Central memory CD8-positive, alpha-beta T cell (primary cell): ENCODE results near the gene FGD3.

ENCODE experiments used
- ATAC-seq: fragments of 150-1000 bp; cut with Tn5 transposase; replicated peaks from 2 replicates; pipeline ENCODE4 v1.10.0; 2022; ENCODE audit warnings: mild to moderate bottlenecking, moderate FRiP score, moderate number of reproducible peaks; ENCODE audit not compliant: poor library complexity, severe bottlenecking; ENCODE audit errors: extremely low read depth
- DNase-seq, 2 donors: peaks; one replicate each; pipeline ENCODE4 v3.0.0; 2021; ENCODE audit warnings: low spot score in 2 of 2
- H3K27ac Mint-ChIP-seq: one replicate; pipeline ENCODE4 v1.8.0; 2022; ENCODE audit warnings: low read depth, mild to moderate bottlenecking, moderate library complexity, mixed read lengths
- H3K27me3 Mint-ChIP-seq: one replicate; pipeline ENCODE4 v1.8.0; 2022; ENCODE audit warnings: mixed read lengths
- H3K36me3 Mint-ChIP-seq: one replicate; pipeline ENCODE4 v1.8.0; 2022; ENCODE audit warnings: mild to moderate bottlenecking, moderate library complexity, mixed read lengths; ENCODE audit not compliant: insufficient read depth
- H3K4me1 Mint-ChIP-seq: one replicate; pipeline ENCODE4 v1.8.0; 2022; ENCODE audit warnings: mixed read lengths
- H3K4me3 Mint-ChIP-seq: one replicate; pipeline ENCODE4 v1.8.0; 2022; ENCODE audit warnings: mild to moderate bottlenecking, moderate library complexity, mixed read lengths
- H3K9me3 Mint-ChIP-seq: one replicate; pipeline ENCODE4 v1.8.0; 2022; ENCODE audit warnings: mixed read lengths

Gene FGD3

DNA sequence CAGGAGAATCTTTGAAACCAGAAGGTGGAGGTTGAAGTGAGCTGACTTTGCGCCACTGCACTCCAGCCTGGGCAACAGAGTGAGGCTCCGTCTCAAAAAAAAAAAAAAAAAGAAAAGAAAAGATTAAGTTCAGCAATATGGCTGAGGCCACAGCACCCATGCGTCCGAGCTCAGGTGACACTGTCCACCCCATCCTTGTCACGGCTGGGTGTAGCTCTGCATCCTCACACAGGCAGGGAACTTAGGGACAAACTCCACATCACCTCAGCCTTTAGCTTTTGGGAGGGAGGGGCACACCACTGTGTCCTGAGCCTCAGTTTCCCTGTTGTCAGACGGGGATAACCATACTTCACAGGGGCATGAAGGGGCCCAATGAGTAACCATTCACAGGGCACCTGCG, 15.5 kb downstream of the FGD3 start:
- Mint-ChIP-seq H3K36me3 (peaks cover 34% of the 10 kb centered on the region), H3K4me3 (peak overlapping the region; percentile 67), H3K27ac (peak overlapping the region; percentile 95), H3K9me3 (no peaks in the 10 kb centered on the region), H3K27me3 (no peaks in the 10 kb centered on the region), H3K4me1 (peaks cover 60% of the 10 kb centered on the region)
- ATAC-seq (no peak), DNase-seq (no peak)

DNA sequence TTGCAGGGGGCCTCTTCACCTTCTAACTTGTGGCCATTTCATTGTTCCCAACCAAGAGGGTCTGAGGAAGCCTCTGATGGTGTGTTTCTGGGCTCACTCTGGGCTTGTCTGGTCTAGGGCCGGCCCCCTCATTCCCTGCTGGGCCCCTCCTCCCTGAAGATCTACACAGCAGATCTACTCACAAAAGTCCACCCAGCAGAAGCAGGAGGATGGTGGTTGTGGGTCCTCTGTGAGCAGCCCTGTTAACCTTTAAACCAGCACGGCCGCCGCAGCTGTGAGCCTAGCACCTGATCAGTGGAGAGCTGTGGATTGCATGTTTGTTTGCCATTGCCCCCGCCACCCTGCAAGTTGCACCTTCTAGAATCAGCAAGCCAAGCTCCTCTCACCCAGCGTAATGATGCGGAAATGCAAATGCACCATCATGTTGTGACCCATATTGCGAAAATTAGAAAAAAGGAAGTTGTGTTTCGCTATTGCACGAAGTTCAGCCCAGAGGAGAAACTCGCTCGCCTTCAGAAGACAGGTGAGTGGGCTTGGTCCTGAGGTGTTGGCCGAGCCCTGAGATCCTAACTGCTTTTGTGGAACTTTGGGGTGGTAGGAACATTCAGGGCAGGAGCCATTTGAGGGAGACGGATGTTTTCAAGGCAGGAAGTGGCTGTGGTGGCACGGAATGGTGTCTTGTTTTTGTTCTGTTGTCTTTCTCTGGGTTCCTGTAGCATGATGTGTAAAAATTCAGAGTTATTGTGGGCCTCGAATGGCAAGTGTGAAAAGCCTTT, 16.7 kb downstream of the FGD3 start:
- ATAC-seq: peak; percentile 84
- peaks cover 34% of the 10 kb centered on the region for H3K36me3 Mint-ChIP-seq

DNA sequence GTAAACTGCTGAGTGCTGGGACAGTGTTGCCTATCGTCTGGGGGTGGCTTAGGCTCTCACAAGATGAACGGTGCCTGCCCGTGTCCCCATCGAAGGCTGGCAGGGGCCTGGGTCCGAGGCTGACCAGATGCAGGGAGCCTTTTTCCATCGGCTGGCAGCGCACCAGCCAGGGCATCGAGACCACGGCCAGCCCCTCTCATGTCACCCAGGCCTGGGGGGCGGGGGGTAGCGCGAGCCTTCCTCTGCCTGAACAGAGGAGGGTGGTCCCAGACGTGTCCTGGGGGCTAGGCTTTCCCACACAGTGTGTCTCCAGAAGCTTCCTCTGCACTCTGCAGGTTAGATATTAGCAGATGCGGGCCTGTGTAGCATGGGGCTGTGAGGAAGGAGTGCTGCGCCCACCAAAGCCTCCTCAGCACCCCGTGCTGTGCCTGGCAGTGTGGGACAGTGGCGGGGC, 17.3 kb downstream of the FGD3 start:
- ATAC-seq (peak; percentile 4), DNase-seq (no peak)
- peak overlapping the region; percentile 85 for H3K4me3 Mint-ChIP-seq
- peak overlapping the region; percentile 95 for H3K27ac Mint-ChIP-seq
- H3K9me3 Mint-ChIP-seq: no peaks in the 10 kb centered on the region
- peaks cover 32% of the 10 kb centered on the region for H3K36me3 Mint-ChIP-seq
- H3K4me1 Mint-ChIP-seq: peaks cover 76% of the 10 kb centered on the region
- H3K27me3 Mint-ChIP-seq: no peaks in the 10 kb centered on the region

More for the DNA sequence above, 16.7 kb downstream of the FGD3 start:
- no peaks in the 10 kb centered on the region for H3K9me3 Mint-ChIP-seq
- peak overlapping the region; percentile 95 for H3K27ac Mint-ChIP-seq
- peak; percentile 68 to 85 for DNase-seq
- peak overlapping the region; percentile 85 for H3K4me3 Mint-ChIP-seq
- H3K27me3 Mint-ChIP-seq: no peaks in the 10 kb centered on the region
- peaks cover 71% of the 10 kb centered on the region for H3K4me1 Mint-ChIP-seq

- Mint-ChIP-seq H3K27ac (peak overlapping the region; percentile 95), H3K4me1 (peaks cover 76% of the 10 kb centered on the region), H3K27me3 (no peaks in the 10 kb centered on the region), H3K36me3 (peaks cover 34% of the 10 kb centered on the region), H3K9me3 (no peaks in the 10 kb centered on the region), H3K4me3 (peak overlapping the region; percentile 85)
- DNase-seq: no peak
- ATAC-seq: no peak
Observed at GRCh38 chr9:92965061-92965758, 17.9 kb downstream of the FGD3 start.

GRCh38 chr9:92965759-92966517, 18.6 kb downstream of the FGD3 start:
- Mint-ChIP-seq H3K36me3 (peaks cover 36% of the 10 kb centered on the region), H3K4me3 (peak overlapping the region; percentile 85), H3K27me3 (no peaks in the 10 kb centered on the region), H3K4me1 (peaks cover 76% of the 10 kb centered on the region), H3K9me3 (no peaks in the 10 kb centered on the region), H3K27ac (peak overlapping the region; percentile 95)
- ATAC-seq (no peak), DNase-seq (no peak)

DNA sequence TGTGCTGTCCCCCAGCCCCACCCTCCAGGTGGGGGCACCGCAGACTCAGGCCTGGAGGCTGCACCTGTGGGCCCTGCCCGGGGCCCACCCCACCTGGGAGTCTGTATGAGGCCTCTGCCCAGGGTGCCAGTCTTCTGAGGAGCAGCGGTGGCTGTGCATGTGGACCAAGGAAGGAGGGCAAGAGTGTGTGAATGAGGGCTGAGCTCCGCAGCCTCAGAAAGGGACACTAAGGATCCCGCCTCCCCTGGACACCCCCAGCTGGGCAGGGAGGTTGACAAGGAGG, 19.1 kb downstream of the FGD3 start:
- peaks cover 38% of the 10 kb centered on the region for H3K36me3 Mint-ChIP-seq
- ATAC-seq: no peak
- no peak for DNase-seq
- H3K27ac Mint-ChIP-seq: peak overlapping the region; percentile 95
- H3K9me3 Mint-ChIP-seq: no peaks in the 10 kb centered on the region
- no peaks in the 10 kb centered on the region for H3K27me3 Mint-ChIP-seq
- peaks cover 76% of the 10 kb centered on the region for H3K4me1 Mint-ChIP-seq
- H3K4me3 Mint-ChIP-seq: peak overlapping the region; percentile 85

- peak overlapping the region; percentile 95 for H3K27ac Mint-ChIP-seq
- peaks cover 81% of the 10 kb centered on the region for H3K4me1 Mint-ChIP-seq
- ATAC-seq (no peak), DNase-seq (no peak)
- peak overlapping the region; percentile 85 for H3K4me3 Mint-ChIP-seq
- H3K27me3 Mint-ChIP-seq: no peaks in the 10 kb centered on the region
- H3K36me3 Mint-ChIP-seq: peaks cover 45% of the 10 kb centered on the region
- H3K9me3 Mint-ChIP-seq: no peaks in the 10 kb centered on the region
Observed at GRCh38 chr9:92968081-92968480, 20.8 kb downstream of the FGD3 start.

- ATAC-seq: no peak
- Mint-ChIP-seq H3K4me3 (peak overlapping the region; percentile 85), H3K27ac (peak overlapping the region; percentile 95), H3K4me1 (peaks cover 98% of the 10 kb centered on the region), H3K9me3 (no peaks in the 10 kb centered on the region), H3K36me3 (peaks cover 43% of the 10 kb centered on the region), H3K27me3 (no peaks in the 10 kb centered on the region)
- DNase-seq: no peak
Observed at GRCh38 chr9:92969516-92970466, 22.5 kb downstream of the FGD3 start.

GRCh38 chr9:92970467-92970923, 23.2 kb downstream of the FGD3 start:
- peaks cover 96% of the 10 kb centered on the region for H3K4me1 Mint-ChIP-seq
- DNase-seq (no peak), ATAC-seq (no peak)
- peaks cover 44% of the 10 kb centered on the region for H3K36me3 Mint-ChIP-seq
- H3K9me3 Mint-ChIP-seq: no peaks in the 10 kb centered on the region
- H3K4me3 Mint-ChIP-seq: peak overlapping the region; percentile 85
- peak overlapping the region; percentile 95 for H3K27ac Mint-ChIP-seq
- H3K27me3 Mint-ChIP-seq: no peaks in the 10 kb centered on the region

DNA sequence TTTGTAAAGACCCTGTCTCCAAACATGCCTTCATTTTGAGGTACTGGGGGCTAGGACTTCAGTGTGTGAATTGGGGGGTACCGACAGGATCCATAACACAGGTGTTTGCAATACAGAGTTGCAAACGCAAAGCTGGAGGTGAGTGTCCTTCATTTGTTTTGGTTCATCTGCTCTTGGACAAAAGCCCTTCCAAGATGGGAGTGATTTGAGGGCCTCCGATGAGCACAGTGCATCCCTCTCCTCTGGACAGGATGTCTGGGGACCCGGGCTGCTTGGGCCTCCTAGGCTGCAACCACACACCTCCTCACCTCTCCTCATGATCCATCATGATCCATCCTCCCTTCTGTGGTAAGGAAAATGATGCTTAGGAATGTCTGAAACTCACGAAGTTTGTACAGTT, 23.8 kb downstream of the FGD3 start:
- no peaks in the 10 kb centered on the region for H3K9me3 Mint-ChIP-seq
- H3K4me1 Mint-ChIP-seq: peaks cover 95% of the 10 kb centered on the region
- H3K36me3 Mint-ChIP-seq: peaks cover 44% of the 10 kb centered on the region
- peak overlapping the region; percentile 85 for H3K4me3 Mint-ChIP-seq
- ATAC-seq: no peak
- peak overlapping the region; percentile 49 for H3K27ac Mint-ChIP-seq
- no peak for DNase-seq
- no peaks in the 10 kb centered on the region for H3K27me3 Mint-ChIP-seq

DNA sequence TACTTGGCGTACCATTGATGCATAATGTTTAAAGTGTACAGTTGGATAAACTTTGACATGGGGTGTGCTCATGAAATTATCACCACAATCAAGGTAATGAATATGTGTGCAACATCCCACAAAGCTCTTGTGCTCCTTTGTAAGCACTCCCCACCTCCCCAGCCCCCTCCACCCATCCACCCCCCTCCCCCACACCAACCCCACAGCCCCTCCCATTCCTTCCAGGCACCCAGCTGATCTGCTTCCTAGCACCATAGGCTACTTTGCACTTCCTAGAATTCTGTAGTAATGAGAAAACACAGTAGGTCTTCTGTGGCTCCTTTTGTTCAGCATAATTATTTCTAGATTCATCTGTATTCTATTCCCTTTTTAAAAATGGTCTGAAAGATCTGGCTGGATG, 24.5 kb downstream of the FGD3 start:
- ATAC-seq: no peak

GRCh38 chr9:92973700-92974099, 26.4 kb downstream of the FGD3 start:
- DNase-seq (no peak), ATAC-seq (no peak)

More for the DNA sequence above, 24.5 kb downstream of the FGD3 start:
- peak overlapping the region; percentile 85 for H3K4me3 Mint-ChIP-seq
- peak overlapping the region; percentile 69 for H3K27ac Mint-ChIP-seq
- no peaks in the 10 kb centered on the region for H3K9me3 Mint-ChIP-seq
- DNase-seq: no peak
- peaks cover 92% of the 10 kb centered on the region for H3K4me1 Mint-ChIP-seq
- H3K36me3 Mint-ChIP-seq: peaks cover 46% of the 10 kb centered on the region
- no peaks in the 10 kb centered on the region for H3K27me3 Mint-ChIP-seq

More at GRCh38 chr9:92973700-92974099, 26.4 kb downstream of the FGD3 start:
- no peaks in the 10 kb centered on the region for H3K27me3 Mint-ChIP-seq
- H3K4me1 Mint-ChIP-seq: peaks cover 85% of the 10 kb centered on the region
- peak overlapping the region; percentile 69 for H3K27ac Mint-ChIP-seq
- H3K4me3 Mint-ChIP-seq: peak overlapping the region; percentile 85
- H3K9me3 Mint-ChIP-seq: no peaks in the 10 kb centered on the region
- peaks cover 50% of the 10 kb centered on the region for H3K36me3 Mint-ChIP-seq
